Activated CD8-positive, alpha-beta T cell treated with anti-CD3 and anti-CD28 coated beads for 36 hours (primary cell): ENCODE results near the gene UNC13B. TPM values are rescaled to one million over a fixed set of nuclear protein-coding genes. Genes with fewer than 3 reads are reported as not detected.

Source experiments
- ATAC-seq: fragments of 200-7000 bp; cut with Tn5 transposase; one replicate; pipeline ENCODE4 v1.10.0; 2021; ENCODE audit warnings: mild to moderate bottlenecking, moderate library complexity
- CTCF ChIA-PET: fragments of 350-600 bp; sonication (Branson Sonifier 250); formaldehyde crosslinking; loops from one replicate; lab custom pipeline; 2021; ENCODE audit warnings: antibody characterized with exemption; lab: Charles Lee
- POLR2A ChIA-PET: fragments of 350-600 bp; sonication (Branson Sonifier 250); formaldehyde crosslinking; loops from one replicate; lab custom pipeline; 2021; ENCODE audit warnings: antibody characterized with exemption; lab: Charles Lee
- DNase-seq: peaks from one replicate; pipeline ENCODE4 v3.0.0-alpha.2; 2020
- H3K27ac Mint-ChIP-seq: one replicate; pipeline ENCODE4 v1.8.0; 2021; ENCODE audit warnings: mild to moderate bottlenecking, mixed read lengths
- H3K27me3 Mint-ChIP-seq: one replicate; pipeline ENCODE4 v1.8.0; 2021; ENCODE audit warnings: mixed read lengths
- H3K36me3 Mint-ChIP-seq: one replicate; pipeline ENCODE4 v1.8.0; 2021; ENCODE audit warnings: low read depth, mixed read lengths
- H3K4me1 Mint-ChIP-seq: one replicate; pipeline ENCODE4 v1.8.0; 2021; ENCODE audit warnings: low read depth, mixed read lengths
- H3K4me3 Mint-ChIP-seq: one replicate; pipeline ENCODE4 v1.8.0; 2021; ENCODE audit warnings: mild to moderate bottlenecking, moderate library complexity, mixed read lengths
- H3K9me3 Mint-ChIP-seq: one replicate; pipeline ENCODE4 v1.8.0; 2021; ENCODE audit warnings: mixed read lengths
- intact Hi-C: fragments of 100-400 bp; cut with micrococcal nuclease; formaldehyde crosslinking; loops from one replicate; pipeline ENCODE4 v1.10.0; 2022
- total RNA-seq, 2 experiments: library from RNA; stranded (reverse); gene quantifications; one replicate each; pipeline ENCODE4 v1.2.3, GENCODE V29; 2021
- TF ChIP-seq, protein P1 (sequence below): fragments of 200-600 bp; IDR thresholded peaks from one replicate; pipeline ENCODE4 v1.8.0; 2022; ENCODE audit warnings: antibody characterized with exemption, mild to moderate bottlenecking

The UNC13B gene
- total RNA-seq, 2 experiments from 2014 or later, result 1.3 to 1.9 TPM

DNA sequence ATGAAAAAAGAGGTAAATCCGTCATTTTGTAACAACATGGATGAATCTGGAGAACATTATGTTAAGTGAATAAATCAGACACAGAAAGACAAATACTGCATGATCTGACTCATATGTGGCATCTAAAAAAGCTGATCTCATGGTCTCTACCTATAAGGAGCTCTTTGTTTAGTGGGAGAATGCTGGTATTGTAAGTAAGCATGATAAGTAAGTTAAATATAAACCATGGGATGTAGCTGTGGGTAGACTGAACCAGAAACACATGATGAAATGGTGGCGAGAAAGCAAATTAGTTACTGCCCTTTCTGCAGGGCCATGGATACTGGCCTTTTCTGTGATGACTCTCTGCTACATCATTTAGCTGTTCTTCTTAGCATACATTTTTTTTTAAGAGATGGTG lies 261.7 kb downstream of the UNC13B start:
- no peak overlapping the region for H3K4me3 Mint-ChIP-seq
- H3K36me3 Mint-ChIP-seq, result no peaks in the 10 kb centered on the region
- ATAC-seq (no peak), DNase-seq (no peak)
- H3K4me1 Mint-ChIP-seq, result no peaks in the 10 kb centered on the region
- TF ChIP-seq, protein P1, sequence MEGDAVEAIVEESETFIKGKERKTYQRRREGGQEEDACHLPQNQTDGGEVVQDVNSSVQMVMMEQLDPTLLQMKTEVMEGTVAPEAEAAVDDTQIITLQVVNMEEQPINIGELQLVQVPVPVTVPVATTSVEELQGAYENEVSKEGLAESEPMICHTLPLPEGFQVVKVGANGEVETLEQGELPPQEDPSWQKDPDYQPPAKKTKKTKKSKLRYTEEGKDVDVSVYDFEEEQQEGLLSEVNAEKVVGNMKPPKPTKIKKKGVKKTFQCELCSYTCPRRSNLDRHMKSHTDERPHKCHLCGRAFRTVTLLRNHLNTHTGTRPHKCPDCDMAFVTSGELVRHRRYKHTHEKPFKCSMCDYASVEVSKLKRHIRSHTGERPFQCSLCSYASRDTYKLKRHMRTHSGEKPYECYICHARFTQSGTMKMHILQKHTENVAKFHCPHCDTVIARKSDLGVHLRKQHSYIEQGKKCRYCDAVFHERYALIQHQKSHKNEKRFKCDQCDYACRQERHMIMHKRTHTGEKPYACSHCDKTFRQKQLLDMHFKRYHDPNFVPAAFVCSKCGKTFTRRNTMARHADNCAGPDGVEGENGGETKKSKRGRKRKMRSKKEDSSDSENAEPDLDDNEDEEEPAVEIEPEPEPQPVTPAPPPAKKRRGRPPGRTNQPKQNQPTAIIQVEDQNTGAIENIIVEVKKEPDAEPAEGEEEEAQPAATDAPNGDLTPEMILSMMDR, result no peak
- no peak overlapping the region for H3K27ac Mint-ChIP-seq
- intact Hi-C loops, result no loop called here
- POLR2A ChIA-PET, result interaction anchor here (0.9 kb wide), 1 partner anchor 35 kb away, joined by 3 read pairs; no protein-coding TSS in a partner anchor
- peaks cover 4% of the 10 kb centered on the region for H3K9me3 Mint-ChIP-seq
- CTCF ChIA-PET, result interaction anchor here (0.5 kb wide), 1 partner anchor 277 kb away, joined by 3 read pairs; no protein-coding TSS in a partner anchor
- H3K27me3 Mint-ChIP-seq, result peaks cover 29% of the 10 kb centered on the region

DNA sequence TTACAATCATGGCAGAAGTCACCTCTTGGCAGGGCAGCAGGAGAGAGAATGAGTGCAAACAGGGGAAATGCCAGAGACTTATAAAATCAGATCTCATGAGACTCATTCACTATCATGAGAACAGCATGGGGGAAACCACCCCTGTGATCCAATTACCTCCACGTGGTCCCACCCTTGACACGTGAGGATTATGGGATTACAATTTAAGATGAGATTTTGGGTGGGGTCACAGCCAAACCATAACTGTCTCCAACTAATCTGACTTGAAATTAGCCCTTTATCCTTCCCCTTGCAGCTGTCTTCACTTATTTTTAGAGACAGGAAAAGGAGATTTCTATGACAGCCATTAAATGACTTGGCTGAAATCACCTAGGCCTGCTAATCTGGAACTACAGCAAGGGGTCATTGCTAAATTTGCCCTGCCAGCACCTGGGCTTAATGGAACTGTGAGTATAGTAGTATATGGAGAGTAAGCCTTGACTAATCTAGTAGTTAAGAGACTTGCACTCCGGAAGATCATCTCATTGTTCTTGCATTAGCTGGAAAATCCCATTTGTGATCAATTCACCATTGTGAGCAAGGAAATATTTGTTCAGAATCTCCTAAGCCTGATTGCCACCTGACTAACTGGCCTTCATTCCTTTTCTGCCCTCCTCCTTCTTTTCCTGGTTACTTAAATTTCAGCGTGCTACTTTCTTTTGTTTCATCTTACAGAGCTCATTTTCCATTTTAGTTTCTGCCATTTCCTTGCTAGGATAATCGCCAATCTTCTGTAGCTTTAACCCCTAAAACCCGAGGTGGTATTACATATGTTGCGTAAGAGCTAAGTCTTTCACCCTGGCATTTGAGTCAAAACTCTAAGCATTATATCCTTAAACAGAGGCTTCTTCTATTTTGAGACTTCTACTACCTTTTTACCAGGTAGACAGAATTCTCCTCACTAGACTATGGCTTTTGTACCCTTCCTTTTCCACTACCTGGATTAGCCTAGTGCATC lies 262.8 kb downstream of the UNC13B start:
- peaks cover 4% of the 10 kb centered on the region for H3K9me3 Mint-ChIP-seq
- no peak for ATAC-seq
- H3K36me3 Mint-ChIP-seq, result no peaks in the 10 kb centered on the region
- no peaks in the 10 kb centered on the region for H3K4me1 Mint-ChIP-seq
- DNase-seq, result no peak
- intact Hi-C loops, result no loop called here
- H3K27ac Mint-ChIP-seq, result no peak overlapping the region
- H3K4me3 Mint-ChIP-seq, result no peak overlapping the region
- TF ChIP-seq, protein P1, result no peak
- ChIA-PET CTCF (interaction anchor here (0.7 to 1.5 kb wide), 4 partner anchors 8 to 165 kb away, joined by 3 to 4 read pairs (median 3); no protein-coding TSS in a partner anchor), POLR2A (no interaction called here)
- H3K27me3 Mint-ChIP-seq, result peaks cover 36% of the 10 kb centered on the region

DNA sequence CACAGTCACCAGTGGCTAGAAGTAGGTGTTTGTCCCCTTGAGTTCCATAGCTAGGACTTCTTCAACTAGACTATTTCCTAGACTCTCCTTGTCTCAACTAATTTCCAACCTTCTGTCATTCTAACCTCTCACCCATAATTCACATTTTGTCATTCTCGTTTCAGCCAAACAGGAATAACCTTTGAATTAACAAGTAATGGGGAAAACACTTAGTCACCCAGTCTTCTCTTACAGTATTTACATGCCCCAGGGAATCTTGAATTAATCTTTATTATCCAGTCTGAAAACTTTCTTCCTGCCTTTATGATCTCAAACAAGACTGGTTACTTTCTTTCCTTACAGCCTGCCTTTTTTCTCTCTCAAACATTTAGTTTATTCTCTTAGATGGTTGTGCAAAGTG lies 264.8 kb downstream of the UNC13B start:
- ChIA-PET CTCF (no interaction called here), POLR2A (no interaction called here)
- Mint-ChIP-seq H3K4me3 (no peak overlapping the region), H3K36me3 (no peaks in the 10 kb centered on the region), H3K27ac (no peak overlapping the region), H3K9me3 (peaks cover 4% of the 10 kb centered on the region), H3K27me3 (peaks cover 33% of the 10 kb centered on the region), H3K4me1 (no peaks in the 10 kb centered on the region)
- ATAC-seq, result no peak
- TF ChIP-seq, protein P1, result no peak
- DNase-seq, result no peak
- intact Hi-C loops, result no loop called here

DNA sequence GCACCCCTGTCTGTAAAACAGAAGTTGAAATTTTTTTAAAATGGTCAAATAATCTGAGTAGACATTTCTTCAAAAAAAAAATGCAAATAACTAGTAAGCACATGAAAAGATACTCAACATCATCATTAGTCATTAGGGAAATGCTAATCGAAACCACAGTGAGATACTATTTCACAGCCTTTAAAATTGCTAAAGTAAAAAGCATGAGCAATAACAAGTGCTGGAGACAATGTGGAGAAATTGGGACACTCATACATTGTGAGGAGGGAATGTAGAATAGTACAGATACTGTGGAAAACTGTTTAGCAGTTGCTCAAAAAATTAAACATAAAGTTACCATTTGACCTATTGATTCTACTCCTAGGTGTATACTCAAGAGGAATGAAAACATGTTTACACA lies 269.7 kb downstream of the UNC13B start:
- POLR2A ChIA-PET, result no interaction called here
- CTCF ChIA-PET, result no interaction called here
- DNase-seq (no peak), ATAC-seq (no peak)
- Mint-ChIP-seq H3K4me3 (no peak overlapping the region), H3K4me1 (no peaks in the 10 kb centered on the region), H3K9me3 (peaks cover 4% of the 10 kb centered on the region), H3K27ac (no peak overlapping the region), H3K36me3 (no peaks in the 10 kb centered on the region), H3K27me3 (peaks cover 36% of the 10 kb centered on the region)
- intact Hi-C loops, result no loop called here
- TF ChIP-seq, protein P1, result no peak

DNA sequence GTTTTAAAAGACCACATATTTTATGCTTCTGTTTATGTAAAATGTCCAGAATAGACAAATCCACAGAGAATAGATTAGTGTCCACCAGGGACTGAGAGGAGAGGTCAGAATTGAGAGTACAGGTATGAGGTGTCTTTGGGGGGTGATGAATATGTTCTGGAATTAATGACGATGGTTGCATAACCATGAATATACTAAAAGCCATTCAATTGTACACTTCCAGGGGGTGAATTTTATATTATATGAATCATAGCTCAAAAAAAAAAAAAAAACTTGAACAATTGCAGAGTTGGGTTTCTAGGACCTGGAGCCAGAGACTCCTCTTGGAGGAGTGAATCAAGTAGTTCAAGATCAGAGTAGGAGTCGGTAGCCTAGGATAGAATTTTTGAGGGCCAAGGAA lies 270.3 kb downstream of the UNC13B start:
- H3K4me1 Mint-ChIP-seq, result no peaks in the 10 kb centered on the region
- intact Hi-C loops, result no loop called here
- POLR2A ChIA-PET, result no interaction called here
- ATAC-seq (no peak), DNase-seq (no peak)
- CTCF ChIA-PET, result no interaction called here
- peaks cover 4% of the 10 kb centered on the region for H3K9me3 Mint-ChIP-seq
- no peak overlapping the region for H3K27ac Mint-ChIP-seq
- peaks cover 29% of the 10 kb centered on the region for H3K27me3 Mint-ChIP-seq
- H3K4me3 Mint-ChIP-seq, result no peak overlapping the region
- H3K36me3 Mint-ChIP-seq, result no peaks in the 10 kb centered on the region
- TF ChIP-seq, protein P1, result no peak
